Panc1 (cell line): ENCODE results near the gene SMIM1.

ENCODE experiments used
- TF ChIP-seq, protein P1 (sequence below): fragments of 450-650 bp; IDR thresholded peaks from 2 replicates; pipeline ENCODE4 v1.5.1; 2017; ENCODE audit warnings: mild to moderate bottlenecking
- TF ChIP-seq, protein P2 (sequence below), 2 experiments: IDR thresholded peaks; 2 replicates each; pipeline ENCODE4 v1.6.1; 2011 to 2012; ENCODE audit warnings: low read depth in 2 of 2, control low read depth in 1 of 2, low read length in 1 of 2, mild to moderate bottlenecking in 1 of 2, moderate library complexity in 1 of 2; ENCODE audit not compliant: insufficient read depth in 1 of 2

DNA sequence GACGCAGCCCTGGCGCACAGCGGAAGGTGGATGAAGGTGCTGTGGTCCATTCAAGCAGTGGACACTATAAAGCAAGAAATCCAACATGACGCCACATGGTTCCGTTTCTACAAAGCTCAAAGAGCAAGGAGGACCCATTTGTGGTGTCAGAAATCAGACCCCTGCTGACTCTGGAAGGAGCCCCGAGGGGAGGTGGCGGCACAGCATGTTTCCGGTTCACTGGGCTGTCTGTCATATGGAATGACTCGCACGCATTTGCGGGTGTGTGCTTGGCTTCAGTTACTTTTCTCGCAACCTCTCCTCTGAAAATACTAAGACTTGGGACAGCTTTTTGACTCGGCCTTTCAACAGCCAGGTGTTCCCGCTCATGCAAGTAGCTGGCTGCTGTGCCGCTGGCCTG lies 52.8 kb downstream of the SMIM1 start:
- TF ChIP-seq, protein P1, sequence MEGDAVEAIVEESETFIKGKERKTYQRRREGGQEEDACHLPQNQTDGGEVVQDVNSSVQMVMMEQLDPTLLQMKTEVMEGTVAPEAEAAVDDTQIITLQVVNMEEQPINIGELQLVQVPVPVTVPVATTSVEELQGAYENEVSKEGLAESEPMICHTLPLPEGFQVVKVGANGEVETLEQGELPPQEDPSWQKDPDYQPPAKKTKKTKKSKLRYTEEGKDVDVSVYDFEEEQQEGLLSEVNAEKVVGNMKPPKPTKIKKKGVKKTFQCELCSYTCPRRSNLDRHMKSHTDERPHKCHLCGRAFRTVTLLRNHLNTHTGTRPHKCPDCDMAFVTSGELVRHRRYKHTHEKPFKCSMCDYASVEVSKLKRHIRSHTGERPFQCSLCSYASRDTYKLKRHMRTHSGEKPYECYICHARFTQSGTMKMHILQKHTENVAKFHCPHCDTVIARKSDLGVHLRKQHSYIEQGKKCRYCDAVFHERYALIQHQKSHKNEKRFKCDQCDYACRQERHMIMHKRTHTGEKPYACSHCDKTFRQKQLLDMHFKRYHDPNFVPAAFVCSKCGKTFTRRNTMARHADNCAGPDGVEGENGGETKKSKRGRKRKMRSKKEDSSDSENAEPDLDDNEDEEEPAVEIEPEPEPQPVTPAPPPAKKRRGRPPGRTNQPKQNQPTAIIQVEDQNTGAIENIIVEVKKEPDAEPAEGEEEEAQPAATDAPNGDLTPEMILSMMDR = no peak
- TF ChIP-seq, protein P2, sequence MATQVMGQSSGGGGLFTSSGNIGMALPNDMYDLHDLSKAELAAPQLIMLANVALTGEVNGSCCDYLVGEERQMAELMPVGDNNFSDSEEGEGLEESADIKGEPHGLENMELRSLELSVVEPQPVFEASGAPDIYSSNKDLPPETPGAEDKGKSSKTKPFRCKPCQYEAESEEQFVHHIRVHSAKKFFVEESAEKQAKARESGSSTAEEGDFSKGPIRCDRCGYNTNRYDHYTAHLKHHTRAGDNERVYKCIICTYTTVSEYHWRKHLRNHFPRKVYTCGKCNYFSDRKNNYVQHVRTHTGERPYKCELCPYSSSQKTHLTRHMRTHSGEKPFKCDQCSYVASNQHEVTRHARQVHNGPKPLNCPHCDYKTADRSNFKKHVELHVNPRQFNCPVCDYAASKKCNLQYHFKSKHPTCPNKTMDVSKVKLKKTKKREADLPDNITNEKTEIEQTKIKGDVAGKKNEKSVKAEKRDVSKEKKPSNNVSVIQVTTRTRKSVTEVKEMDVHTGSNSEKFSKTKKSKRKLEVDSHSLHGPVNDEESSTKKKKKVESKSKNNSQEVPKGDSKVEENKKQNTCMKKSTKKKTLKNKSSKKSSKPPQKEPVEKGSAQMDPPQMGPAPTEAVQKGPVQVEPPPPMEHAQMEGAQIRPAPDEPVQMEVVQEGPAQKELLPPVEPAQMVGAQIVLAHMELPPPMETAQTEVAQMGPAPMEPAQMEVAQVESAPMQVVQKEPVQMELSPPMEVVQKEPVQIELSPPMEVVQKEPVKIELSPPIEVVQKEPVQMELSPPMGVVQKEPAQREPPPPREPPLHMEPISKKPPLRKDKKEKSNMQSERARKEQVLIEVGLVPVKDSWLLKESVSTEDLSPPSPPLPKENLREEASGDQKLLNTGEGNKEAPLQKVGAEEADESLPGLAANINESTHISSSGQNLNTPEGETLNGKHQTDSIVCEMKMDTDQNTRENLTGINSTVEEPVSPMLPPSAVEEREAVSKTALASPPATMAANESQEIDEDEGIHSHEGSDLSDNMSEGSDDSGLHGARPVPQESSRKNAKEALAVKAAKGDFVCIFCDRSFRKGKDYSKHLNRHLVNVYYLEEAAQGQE (IDR thresholded peaks at IDR 0.05; ENCODE audit: insufficient read depth in 1 of 2, low read depth in 2 of 2, low read length in 1 of 2) = no peak
